DND-41 (cell line): ENCODE results near the gene PTHLH.

Experiments
- EZH2 ChIP-seq: IDR thresholded peaks from 3 replicates; pipeline ENCODE4 v1.6.1; 2012; ENCODE audit warnings: borderline replicate concordance, low read depth, mild to moderate bottlenecking, moderate library complexity, low read length, inconsistent platforms; ENCODE audit not compliant: severe bottlenecking
- TF ChIP-seq, protein P1 (sequence below): IDR thresholded peaks from 2 replicates; pipeline ENCODE4 v1.5.1; 2012; ENCODE audit warnings: borderline replicate concordance, low read length, moderate library complexity, mild to moderate bottlenecking; ENCODE audit not compliant: poor library complexity, severe bottlenecking; ENCODE audit errors: extremely low read depth

DNA sequence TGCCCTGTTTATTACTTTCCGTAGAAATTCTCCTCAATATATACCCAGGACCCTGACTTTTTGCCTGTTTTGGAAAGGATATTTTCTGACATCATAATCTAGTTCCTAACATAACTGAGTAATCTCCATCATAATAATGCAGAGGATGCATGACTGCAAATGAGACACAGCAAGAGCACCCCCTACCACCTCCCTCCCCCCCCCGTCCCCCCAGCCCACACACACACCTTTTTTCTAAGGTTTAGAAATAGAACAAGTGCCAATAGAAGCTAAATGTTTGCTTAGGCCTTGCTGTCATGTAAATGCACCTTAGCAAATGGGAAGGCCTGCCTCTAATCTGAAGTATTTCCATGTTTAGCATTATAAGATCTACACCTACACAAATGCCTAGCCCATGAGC lies at the start of gene PTHLH:
- TF ChIP-seq, protein P1, sequence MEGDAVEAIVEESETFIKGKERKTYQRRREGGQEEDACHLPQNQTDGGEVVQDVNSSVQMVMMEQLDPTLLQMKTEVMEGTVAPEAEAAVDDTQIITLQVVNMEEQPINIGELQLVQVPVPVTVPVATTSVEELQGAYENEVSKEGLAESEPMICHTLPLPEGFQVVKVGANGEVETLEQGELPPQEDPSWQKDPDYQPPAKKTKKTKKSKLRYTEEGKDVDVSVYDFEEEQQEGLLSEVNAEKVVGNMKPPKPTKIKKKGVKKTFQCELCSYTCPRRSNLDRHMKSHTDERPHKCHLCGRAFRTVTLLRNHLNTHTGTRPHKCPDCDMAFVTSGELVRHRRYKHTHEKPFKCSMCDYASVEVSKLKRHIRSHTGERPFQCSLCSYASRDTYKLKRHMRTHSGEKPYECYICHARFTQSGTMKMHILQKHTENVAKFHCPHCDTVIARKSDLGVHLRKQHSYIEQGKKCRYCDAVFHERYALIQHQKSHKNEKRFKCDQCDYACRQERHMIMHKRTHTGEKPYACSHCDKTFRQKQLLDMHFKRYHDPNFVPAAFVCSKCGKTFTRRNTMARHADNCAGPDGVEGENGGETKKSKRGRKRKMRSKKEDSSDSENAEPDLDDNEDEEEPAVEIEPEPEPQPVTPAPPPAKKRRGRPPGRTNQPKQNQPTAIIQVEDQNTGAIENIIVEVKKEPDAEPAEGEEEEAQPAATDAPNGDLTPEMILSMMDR: no peak
- TF ChIP-seq EZH2: no peak
